ENCODE data around the gene HPCAL4. TPM values are rescaled to one million over a fixed set of nuclear protein-coding genes. Genes with fewer than 3 reads are reported as not detected.

Gene HPCAL4
- total RNA-seq, 4 donors from 2014 or later, result 0.55 TPM; not detected in 3

DNA sequence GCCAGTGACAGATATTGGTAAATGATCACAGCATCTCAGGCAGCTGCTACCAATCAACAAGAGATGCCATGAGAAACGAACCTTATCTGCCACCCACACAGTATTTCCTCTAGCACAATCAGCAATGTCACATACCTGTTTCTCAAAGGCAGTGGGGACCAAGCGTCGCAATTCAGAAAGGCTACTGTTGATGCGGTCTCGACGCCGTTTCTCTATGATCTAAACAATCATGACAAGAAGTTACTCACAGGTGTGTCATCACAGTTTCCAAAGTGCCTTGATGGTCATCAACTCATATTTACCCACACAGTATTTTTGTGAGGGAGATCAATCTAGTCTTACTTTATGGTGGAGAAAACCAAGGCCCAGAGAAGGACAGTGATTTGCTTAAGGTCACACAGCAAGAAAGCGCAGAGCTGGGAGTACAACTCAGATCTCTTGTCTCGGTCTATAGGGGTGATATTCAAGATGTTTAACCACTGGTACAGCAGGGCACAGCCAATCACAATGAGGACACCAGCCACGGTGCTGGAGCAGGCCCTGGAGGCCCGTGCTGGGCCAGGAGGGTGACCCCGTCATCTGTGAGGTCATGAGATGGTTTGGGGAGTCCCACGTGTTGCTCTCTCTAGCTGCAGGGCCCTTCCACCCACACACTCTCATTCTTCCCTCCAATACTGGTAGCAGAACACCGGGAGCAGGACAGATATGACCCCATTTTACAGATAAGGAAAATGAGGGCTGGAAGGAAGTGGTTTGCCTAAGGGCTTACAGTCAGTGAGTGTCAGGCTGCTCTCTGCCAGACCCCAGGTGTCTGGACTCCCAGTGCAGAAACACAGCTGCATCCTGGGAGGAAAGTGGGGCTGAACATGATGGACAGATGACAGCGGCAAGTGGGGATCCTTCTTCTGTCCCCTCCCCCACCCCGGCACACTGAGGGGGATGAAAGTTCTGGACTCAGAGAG, 59.6 kb downstream of the HPCAL4 start:
- peaks cover 23% of the 10 kb centered on the region for H3K27me3 ChIP-seq
- H3K9me3 ChIP-seq, result no peaks in the 10 kb centered on the region
- DNase-seq (ENCODE audit: low spot score in 2 of 2), result no peak
- peaks cover 13% of the 10 kb centered on the region for H3K4me1 ChIP-seq
- no peaks in the 10 kb centered on the region for H3K36me3 ChIP-seq
- 77% methylated on average over 15 of the region's 16 CpGs for WGBS
- H3K27ac ChIP-seq, result no peak overlapping the region
- H3K4me3 ChIP-seq, result no peak overlapping the region
- no peak for TF ChIP-seq EP300 (IDR thresholded peaks at IDR 0.05)
- TF ChIP-seq POLR2AphosphoS5 (IDR thresholded peaks at IDR 0.05), result no peak
- TF ChIP-seq POLR2A (IDR thresholded peaks at IDR 0.05), result no peak
- TF ChIP-seq, protein P1, sequence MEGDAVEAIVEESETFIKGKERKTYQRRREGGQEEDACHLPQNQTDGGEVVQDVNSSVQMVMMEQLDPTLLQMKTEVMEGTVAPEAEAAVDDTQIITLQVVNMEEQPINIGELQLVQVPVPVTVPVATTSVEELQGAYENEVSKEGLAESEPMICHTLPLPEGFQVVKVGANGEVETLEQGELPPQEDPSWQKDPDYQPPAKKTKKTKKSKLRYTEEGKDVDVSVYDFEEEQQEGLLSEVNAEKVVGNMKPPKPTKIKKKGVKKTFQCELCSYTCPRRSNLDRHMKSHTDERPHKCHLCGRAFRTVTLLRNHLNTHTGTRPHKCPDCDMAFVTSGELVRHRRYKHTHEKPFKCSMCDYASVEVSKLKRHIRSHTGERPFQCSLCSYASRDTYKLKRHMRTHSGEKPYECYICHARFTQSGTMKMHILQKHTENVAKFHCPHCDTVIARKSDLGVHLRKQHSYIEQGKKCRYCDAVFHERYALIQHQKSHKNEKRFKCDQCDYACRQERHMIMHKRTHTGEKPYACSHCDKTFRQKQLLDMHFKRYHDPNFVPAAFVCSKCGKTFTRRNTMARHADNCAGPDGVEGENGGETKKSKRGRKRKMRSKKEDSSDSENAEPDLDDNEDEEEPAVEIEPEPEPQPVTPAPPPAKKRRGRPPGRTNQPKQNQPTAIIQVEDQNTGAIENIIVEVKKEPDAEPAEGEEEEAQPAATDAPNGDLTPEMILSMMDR (IDR thresholded peaks at IDR 0.05), result no peak

DNA sequence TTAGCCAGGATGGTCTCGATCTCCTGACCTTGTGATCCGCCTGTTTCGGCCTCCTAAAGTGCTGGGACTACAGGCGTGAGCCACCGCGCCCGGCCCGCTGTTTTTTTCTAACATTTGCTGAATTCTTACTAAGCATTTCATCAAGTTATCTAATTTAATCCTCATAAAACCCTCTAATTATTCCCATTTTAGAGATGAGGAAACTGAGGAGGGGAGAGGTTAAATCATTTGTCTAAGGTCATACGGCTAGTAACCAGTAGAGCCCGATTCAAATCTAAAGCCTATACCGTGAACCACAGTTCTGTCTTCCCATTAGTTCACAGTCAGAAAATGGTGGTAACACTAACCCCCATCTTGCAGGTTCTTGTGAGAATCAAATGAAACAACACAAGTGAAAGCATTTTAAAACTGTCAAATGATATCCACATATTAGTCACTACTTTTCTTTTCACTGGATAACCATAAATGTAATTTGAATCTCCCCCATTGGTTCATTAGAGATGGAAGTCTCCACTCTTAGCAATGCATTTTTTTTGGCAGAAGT, 62.4 kb downstream of the HPCAL4 start:
- H3K36me3 ChIP-seq, result no peaks in the 10 kb centered on the region
- peaks cover 6% of the 10 kb centered on the region for H3K27me3 ChIP-seq
- no peak overlapping the region for H3K4me3 ChIP-seq
- TF ChIP-seq, protein P1 (IDR thresholded peaks at IDR 0.05), result no peak
- TF ChIP-seq POLR2A (IDR thresholded peaks at IDR 0.05), result no peak
- no peak for TF ChIP-seq EP300 (IDR thresholded peaks at IDR 0.05)
- no peak for TF ChIP-seq POLR2AphosphoS5 (IDR thresholded peaks at IDR 0.05)
- DNase-seq (ENCODE audit: low spot score in 2 of 2), result no peak
- 94% methylated on average over 11 of the region's 11 CpGs for WGBS
- no peak overlapping the region for H3K27ac ChIP-seq
- H3K9me3 ChIP-seq, result no peaks in the 10 kb centered on the region
- H3K4me1 ChIP-seq, result peaks cover 22% of the 10 kb centered on the region

Other genes starting within 250 kb of the HPCAL4 start
- gene BMP8A, start 199.8 kb downstream of the HPCAL4 start, total RNA-seq, result 1 to 10 TPM in 1 of 4 donors, under 1 TPM in 1, not detected in 2; 0.38 to 1.7 TPM
- gene PABPC4, start 114.6 kb downstream of the HPCAL4 start, total RNA-seq, result 100 to 1,000 TPM; 133 to 187 (median 144) TPM
- 1 to 10 TPM; 1.3 to 3.0 (median 1.8) TPM for gene HEYL, start 51.8 kb downstream of the HPCAL4 start, total RNA-seq
- gene NT5C1A, start 19.3 kb downstream of the HPCAL4 start, total RNA-seq, result not detected
- 10 to 100 TPM; 27.0 to 40.6 (median 28.5) TPM for gene PPIE, start 47.4 kb upstream of the HPCAL4 start, total RNA-seq
- 10 to 100 TPM in 1 of 4 donors, 1 to 10 TPM in 1, under 1 TPM in 2; 0.45 to 10.1 (median 1.6) TPM for gene OXCT2, start 79.9 kb upstream of the HPCAL4 start, total RNA-seq
- 1 to 10 TPM in 3 of 4 donors, under 1 TPM in 1; 0.83 to 3.5 (median 2.1) TPM for gene BMP8B, start 97.4 kb upstream of the HPCAL4 start, total RNA-seq
- 10 to 100 TPM; 14.1 to 50.7 (median 31.2) TPM for gene TRIT1, start 192.1 kb upstream of the HPCAL4 start, total RNA-seq
- gene MYCL, start 210.5 kb upstream of the HPCAL4 start, total RNA-seq, result 100 to 1,000 TPM in 2 of 4 donors, 10 to 100 TPM in 2; 62.7 to 131 (median 95.1) TPM

Measured in suprapubic skin (tissue), 4 donors.